ENCODE measurements around the gene MOCOS.
"Not testable (repeated sequence)": the region's sequence is repeated elsewhere in the genome, so short reads cannot be mapped to it uniquely, and the experiment has no call there.

MOCOS gene

GRCh38 chr18:36197511-36198166 is 10.3 kb downstream of the MOCOS start:
- in situ Hi-C loops (cut with MboI; ENCODE audit: low sequenced_read_pairs), result no loop called here

- in situ Hi-C loops (cut with MboI; ENCODE audit: low sequenced_read_pairs), result no loop called here
Measured at GRCh38 chr18:36199691-36200295, 12.5 kb downstream of the MOCOS start.

GRCh38 chr18:36200354-36200771 is 13.1 kb downstream of the MOCOS start:
- in situ Hi-C loops (cut with MboI; ENCODE audit: low sequenced_read_pairs), result no loop called here

- in situ Hi-C loops (cut with MboI; ENCODE audit: low sequenced_read_pairs), result no loop called here
Measured at GRCh38 chr18:36201765-36202164, 14.5 kb downstream of the MOCOS start.

- in situ Hi-C loops (cut with MboI; ENCODE audit: low sequenced_read_pairs), result no loop called here
Measured at GRCh38 chr18:36203360-36203895, 16.1 kb downstream of the MOCOS start.

- in situ Hi-C loops (cut with MboI; ENCODE audit: low sequenced_read_pairs), result no loop called here
Measured at GRCh38 chr18:36205166-36205565, 17.9 kb downstream of the MOCOS start.

- in situ Hi-C loops (cut with MboI; ENCODE audit: low sequenced_read_pairs), result no loop called here
Measured at GRCh38 chr18:36207303-36207702, 20.0 kb downstream of the MOCOS start.

GRCh38 chr18:36207969-36208368 is 20.7 kb downstream of the MOCOS start:
- in situ Hi-C loops (cut with MboI; ENCODE audit: low sequenced_read_pairs), result not testable (repeated sequence)

- in situ Hi-C loops (cut with MboI; ENCODE audit: low sequenced_read_pairs), result no loop called here
Measured at GRCh38 chr18:36211612-36212065, 24.3 kb downstream of the MOCOS start.

GRCh38 chr18:36212301-36213171 is 25.2 kb downstream of the MOCOS start:
- in situ Hi-C loops (cut with MboI; ENCODE audit: low sequenced_read_pairs), result no loop called here

GRCh38 chr18:36214811-36215210 is 27.5 kb downstream of the MOCOS start:
- in situ Hi-C loops (cut with MboI; ENCODE audit: low sequenced_read_pairs), result no loop called here

- in situ Hi-C loops (cut with MboI; ENCODE audit: low sequenced_read_pairs), result no loop called here
Measured at GRCh38 chr18:36215577-36215976, 28.3 kb downstream of the MOCOS start.

GRCh38 chr18:36217348-36217747 is 30.1 kb downstream of the MOCOS start:
- in situ Hi-C loops (cut with MboI; ENCODE audit: low sequenced_read_pairs), result no loop called here

- in situ Hi-C loops (cut with MboI; ENCODE audit: low sequenced_read_pairs), result no loop called here
Measured at GRCh38 chr18:36229188-36229587, 41.9 kb downstream of the MOCOS start.

- in situ Hi-C loops (cut with MboI; ENCODE audit: low sequenced_read_pairs), result not testable (repeated sequence)
Measured at GRCh38 chr18:36240510-36240909, 53.2 kb downstream of the MOCOS start.

GRCh38 chr18:36241831-36242230 is 54.5 kb downstream of the MOCOS start:
- in situ Hi-C loops (cut with MboI; ENCODE audit: low sequenced_read_pairs), result no loop called here

- in situ Hi-C loops (cut with MboI; ENCODE audit: low sequenced_read_pairs), result no loop called here
Measured at GRCh38 chr18:36247036-36247435, 59.7 kb downstream of the MOCOS start.

GRCh38 chr18:36249392-36249791 is 62.1 kb downstream of the MOCOS start:
- in situ Hi-C loops (cut with MboI; ENCODE audit: low sequenced_read_pairs), result no loop called here

- in situ Hi-C loops (cut with MboI; ENCODE audit: low sequenced_read_pairs), result no loop called here
Measured at GRCh38 chr18:36250827-36251226, 63.5 kb downstream of the MOCOS start.

- in situ Hi-C loops (cut with MboI; ENCODE audit: low sequenced_read_pairs), result no loop called here
Measured at GRCh38 chr18:36255072-36255698, 67.9 kb downstream of the MOCOS start.

GRCh38 chr18:36256094-36256493 is 68.8 kb downstream of the MOCOS start:
- in situ Hi-C loops (cut with MboI; ENCODE audit: low sequenced_read_pairs), result no loop called here
